GM12801 (cell line): ENCODE measurements around the gene RBM20.

Experiments used
- CTCF ChIP-seq: IDR thresholded peaks from one replicate; pipeline ENCODE4 v1.5.1; 2011; ENCODE audit warnings: control low read depth; ENCODE audit not compliant: insufficient read length; ENCODE audit errors: extremely low read depth

Gene RBM20

GRCh38 chr10:110805292-110805691, 161.2 kb downstream of the RBM20 start:
- TF ChIP-seq CTCF: no peak

- TF ChIP-seq CTCF: no peak
Measured at GRCh38 chr10:110806335-110806734, 162.2 kb downstream of the RBM20 start.

- TF ChIP-seq CTCF: no peak
Measured at GRCh38 chr10:110808123-110808522, 164.0 kb downstream of the RBM20 start.

GRCh38 chr10:110808615-110809014, 164.5 kb downstream of the RBM20 start:
- no peak for TF ChIP-seq CTCF

- no peak for TF ChIP-seq CTCF
Measured at GRCh38 chr10:110810625-110811024, 166.5 kb downstream of the RBM20 start.

GRCh38 chr10:110811791-110812581, 167.8 kb downstream of the RBM20 start:
- no peak for TF ChIP-seq CTCF

GRCh38 chr10:110812583-110812982, 168.4 kb downstream of the RBM20 start:
- no peak for TF ChIP-seq CTCF
